Suprapubic skin (tissue), 4 donors: Measurements from ENCODE around the gene RASSF7.

ENCODE experiments used
- CTCF ChIP-seq, 2 donors: fragments of 200-600 bp in 1 of 2; fragments of 450-650 bp in 1 of 2; sonication (generic) in 1 of 2; IDR thresholded peaks; one replicate each; pipeline ENCODE4 v1.5.1; 2016 to 2019; ENCODE audit warnings: antibody characterized with exemption in 2 of 2, mild to moderate bottlenecking in 1 of 2, moderate library complexity in 1 of 2
- EP300 ChIP-seq: sonication (generic); formaldehyde crosslinking; IDR thresholded peaks from one replicate; pipeline ENCODE4 v1.6.1; 2017; ENCODE audit warnings: antibody characterized with exemption
- POLR2A ChIP-seq, 2 donors: fragments of 450-650 bp; IDR thresholded peaks; one replicate each; pipeline ENCODE4 v1.6.1; 2017; ENCODE audit warnings: antibody characterized with exemption in 2 of 2, mild to moderate bottlenecking in 2 of 2, moderate library complexity in 2 of 2
- POLR2AphosphoS5 ChIP-seq, 3 donors: sonication (generic); formaldehyde crosslinking; IDR thresholded peaks; one replicate each; pipeline ENCODE4 v1.6.1; 2017; ENCODE audit warnings: antibody characterized with exemption in 3 of 3

GRCh38 chr11:612961-613300 is 52.2 kb downstream of the RASSF7 start:
- no peak for TF ChIP-seq CTCF (IDR thresholded peaks at IDR 0.05)
- TF ChIP-seq POLR2A (IDR thresholded peaks at IDR 0.05): no peak
- TF ChIP-seq POLR2AphosphoS5 (IDR thresholded peaks at IDR 0.05): no peak
- TF ChIP-seq EP300: no peak
